Gastroesophageal sphincter (tissue), 4 donors: ENCODE data around the gene CNOT11. TPM values are rescaled to one million over a fixed set of nuclear protein-coding genes. Genes with fewer than 3 reads are reported as not detected.
"Not testable (repeated sequence)": the region's sequence is repeated elsewhere in the genome, so short reads cannot be mapped to it uniquely, and the experiment has no call there.

Source experiments
- ATAC-seq: fragments of 150-250 bp; one replicate; pipeline ENCODE4 v1.9.1; 2016; ENCODE audit warnings: mild to moderate bottlenecking, moderate library complexity
- H3K27ac ChIP-seq, 4 donors: fragments of 200-600 bp; sonication (generic) in 3 of 4; 1 replicate in 3 of 4; 2 replicates in 1 of 4; pipeline ENCODE4 v1.5.1; 2016 to 2019
- H3K27me3 ChIP-seq: fragments of 200-600 bp; sonication (generic); one replicate; pipeline ENCODE4 v1.5.1; 2019
- H3K36me3 ChIP-seq, 2 donors: fragments of 200-600 bp; sonication (generic); one replicate each; pipeline ENCODE4 v1.5.1; 2019; ENCODE audit warnings: control low read depth in 1 of 2
- H3K4me1 ChIP-seq, 3 donors: fragments of 200-600 bp; sonication (generic); 1 replicate in 2 of 3; 2 replicates in 1 of 3; pipeline ENCODE4 v1.5.1; 2016 to 2019; ENCODE audit warnings: control low read depth in 2 of 3
- H3K4me3 ChIP-seq, 2 donors: fragments of 200-600 bp; sonication (generic); one replicate each; pipeline ENCODE4 v1.5.1; 2019; ENCODE audit warnings: mild to moderate bottlenecking in 1 of 2, moderate library complexity in 1 of 2
- H3K9me3 ChIP-seq, 3 donors: fragments of 200-600 bp; sonication (generic); one replicate each; pipeline ENCODE4 v1.5.1; 2017 to 2019; ENCODE audit warnings: control low read depth in 2 of 3
- EP300 ChIP-seq: sonication (generic); formaldehyde crosslinking; IDR thresholded peaks from one replicate; pipeline ENCODE4 v1.6.1; 2017; ENCODE audit warnings: antibody characterized with exemption, mild to moderate bottlenecking
- POLR2A ChIP-seq, 2 donors: fragments of 450-650 bp; IDR thresholded peaks; one replicate each; pipeline ENCODE4 v1.6.1; 2017; ENCODE audit warnings: antibody characterized with exemption in 2 of 2, mild to moderate bottlenecking in 2 of 2, moderate library complexity in 1 of 2
- POLR2AphosphoS5 ChIP-seq: sonication (generic); formaldehyde crosslinking; IDR thresholded peaks from one replicate; pipeline ENCODE4 v1.6.1; 2017; ENCODE audit warnings: antibody characterized with exemption
- WGBS, 2 donors: methylation state at CpG; one replicate each; pipeline ENCODE4 v1.1.5; 2018; ENCODE audit warnings: low coverage in 1 of 2; 5-methylcytosine and 5-hydroxymethylcytosine counted together
- small RNA-seq, 4 donors: library from RNA; depleted of rRNA; stranded (forward); fragments of <200 nt; gene quantifications; one replicate each; pipeline ENCODE3, GENCODE V24; 2016
- total RNA-seq, 4 donors: library from RNA; depleted of rRNA; stranded (reverse); fragments of >200 nt; gene quantifications; one replicate each; pipeline ENCODE4 v1.1.0, GENCODE V29; 2016
- TF ChIP-seq, protein P1 (sequence below), 4 experiments: fragments of 200-600 bp in 2 of 4; fragments of 450-650 bp in 2 of 4; sonication (generic) in 1 of 4; IDR thresholded peaks; one replicate each; pipeline ENCODE4 v1.5.1; 2017 to 2019; ENCODE audit warnings: antibody characterized with exemption in 4 of 4, mild to moderate bottlenecking in 2 of 4, moderate library complexity in 2 of 4

Gene CNOT11
- total RNA-seq, 4 donors from 2014 or later = 26.8 to 36.7 (median 27.8) TPM

DNA sequence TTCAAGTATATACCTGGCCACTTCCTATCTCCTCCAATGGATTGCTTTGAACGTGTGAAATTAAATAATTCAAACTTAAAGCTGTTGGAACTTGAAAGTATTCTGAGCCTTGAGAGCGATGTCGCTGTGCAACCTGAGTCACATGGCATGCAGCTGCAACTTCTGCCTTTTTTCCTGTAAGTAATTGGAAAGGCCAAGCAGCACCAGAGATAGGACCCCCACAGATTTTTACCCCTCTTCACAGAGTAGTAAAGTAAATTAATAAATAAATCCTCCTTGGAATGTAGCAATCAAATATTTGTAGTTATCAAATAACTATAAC lies 59.0 kb downstream of the CNOT11 start:
- Histone ChIP-seq H3K4me3 (no peak overlapping the region), H3K27ac (no peak overlapping the region), H3K36me3 (no peaks in the 10 kb centered on the region), H3K9me3 (no peaks in the 10 kb centered on the region), H3K27me3 (peaks cover 4% of the 10 kb centered on the region), H3K4me1 (peaks cover 0 to 22% (median 3%) of the 10 kb centered on the region in 3 donors)
- no peak for ATAC-seq
- WGBS, 2 donors = 75 to 89% methylated on average over 3 of the region's 3 CpGs
- TF ChIP-seq POLR2AphosphoS5 (no peak), EP300 (no peak), POLR2A (IDR thresholded peaks at IDR 0.05) (no peak)
- TF ChIP-seq, protein P1, sequence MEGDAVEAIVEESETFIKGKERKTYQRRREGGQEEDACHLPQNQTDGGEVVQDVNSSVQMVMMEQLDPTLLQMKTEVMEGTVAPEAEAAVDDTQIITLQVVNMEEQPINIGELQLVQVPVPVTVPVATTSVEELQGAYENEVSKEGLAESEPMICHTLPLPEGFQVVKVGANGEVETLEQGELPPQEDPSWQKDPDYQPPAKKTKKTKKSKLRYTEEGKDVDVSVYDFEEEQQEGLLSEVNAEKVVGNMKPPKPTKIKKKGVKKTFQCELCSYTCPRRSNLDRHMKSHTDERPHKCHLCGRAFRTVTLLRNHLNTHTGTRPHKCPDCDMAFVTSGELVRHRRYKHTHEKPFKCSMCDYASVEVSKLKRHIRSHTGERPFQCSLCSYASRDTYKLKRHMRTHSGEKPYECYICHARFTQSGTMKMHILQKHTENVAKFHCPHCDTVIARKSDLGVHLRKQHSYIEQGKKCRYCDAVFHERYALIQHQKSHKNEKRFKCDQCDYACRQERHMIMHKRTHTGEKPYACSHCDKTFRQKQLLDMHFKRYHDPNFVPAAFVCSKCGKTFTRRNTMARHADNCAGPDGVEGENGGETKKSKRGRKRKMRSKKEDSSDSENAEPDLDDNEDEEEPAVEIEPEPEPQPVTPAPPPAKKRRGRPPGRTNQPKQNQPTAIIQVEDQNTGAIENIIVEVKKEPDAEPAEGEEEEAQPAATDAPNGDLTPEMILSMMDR (IDR thresholded peaks at IDR 0.05) = no peak

DNA sequence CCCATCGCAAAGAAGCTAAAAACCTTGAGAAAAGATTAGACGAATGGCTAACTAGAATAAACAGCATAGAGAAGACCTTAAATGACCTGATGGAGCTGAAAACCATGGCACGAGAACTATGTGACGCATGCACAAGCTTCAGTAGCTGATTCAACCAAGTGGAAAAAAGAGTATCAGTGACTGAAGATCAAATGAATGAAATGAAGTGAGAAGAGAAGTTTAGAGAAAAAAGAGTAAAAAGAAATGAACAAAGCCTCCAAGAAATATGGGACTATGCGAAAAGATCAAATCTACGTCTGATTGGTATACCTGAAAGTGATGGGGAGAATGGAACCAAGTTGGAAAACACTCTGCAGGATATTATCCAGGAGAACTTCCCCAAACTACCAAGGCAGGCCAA lies 63.9 kb downstream of the CNOT11 start:
- 86 to 92% methylated on average over 4 to 6 of the region's 6 CpGs for WGBS, 2 donors
- H3K27ac ChIP-seq, ATAC-seq, H3K36me3 ChIP-seq, H3K4me1 ChIP-seq, H3K9me3 ChIP-seq, H3K4me3 ChIP-seq, H3K27me3 ChIP-seq: not testable (repeated sequence)

Small RNAs within 50 kb of the gene (small RNA-seq; reads per million reads assigned to genes)
- gene MIR5696 (0 to 0.54 (median 0.38) reads per million in 4 donors), gene SNORD89 (589 to 896 (median 833) reads per million in 4 donors)

Other genes with a start within 250 kb of the CNOT11 start
- gene TBC1D8, start 101.5 kb upstream of the CNOT11 start, total RNA-seq = 10 to 100 TPM; 14.9 to 45.5 (median 32.6) TPM
- 10 to 100 TPM; 29.0 to 78.6 (median 44.4) TPM for gene RNF149, start 55.8 kb downstream of the CNOT11 start, total RNA-seq
- under 1 TPM in 2 of 4 donors, not detected in 2; 0.04 to 0.54 TPM for gene CREG2, start 134.6 kb downstream of the CNOT11 start, total RNA-seq
- gene RFX8, start 222.2 kb downstream of the CNOT11 start, total RNA-seq = under 1 TPM in 1 of 4 donors, not detected in 3; 0.54 TPM